ENCODE data around the gene FKBP3. TPM values are rescaled to one million over a fixed set of nuclear protein-coding genes. Genes with fewer than 3 reads are reported as not detected.
A peak's percentile ranks its signal among the peaks of the same experiment; 100 is the strongest.

The FKBP3 gene
- total RNA-seq, 1 donor from 2014 or later: 77.0 TPM

GRCh38 chr14:45181329-45181728, 47.0 kb upstream of the FKBP3 start:
- Mint-ChIP-seq H3K27ac (ENCODE audit: unreplicated experiment) (no peak overlapping the region), H3K4me3 (ENCODE audit: unreplicated experiment) (no peak overlapping the region), H3K4me1 (ENCODE audit: low read depth, unreplicated experiment) (no peaks in the 10 kb centered on the region), H3K9me3 (ENCODE audit: unreplicated experiment) (no peaks in the 10 kb centered on the region), H3K36me3 (ENCODE audit: low read depth, unreplicated experiment) (no peaks in the 10 kb centered on the region), H3K27me3 (ENCODE audit: low read depth, unreplicated experiment) (no peaks in the 10 kb centered on the region)
- Histone ChIP-seq H3K4me1 (ENCODE audit: insufficient read depth, low read length) (no peaks in the 10 kb centered on the region), H2AFZ (ENCODE audit: low read depth, low read length) (no peak overlapping the region), H3K9me3 (ENCODE audit: insufficient read depth, low read depth, low read length) (no peaks in the 10 kb centered on the region), H3K9ac (ENCODE audit: low read length) (no peak overlapping the region), H3K4me3 (ENCODE audit: insufficient read depth, low read depth, low read length) (no peak overlapping the region), H3K27ac (ENCODE audit: low read depth, low read length) (peak overlapping the region; percentile 24), H3K4me2 (ENCODE audit: low read length) (peak overlapping the region; percentile 43), H4K20me1 (ENCODE audit: insufficient read depth, low read length) (no peaks in the 10 kb centered on the region), H3K79me2 (ENCODE audit: insufficient read depth, low read length) (no peaks in the 10 kb centered on the region), H3K36me3 (ENCODE audit: insufficient read depth, low read length) (no peaks in the 10 kb centered on the region), H3K27me3 (ENCODE audit: insufficient read depth, low read length) (no peaks in the 10 kb centered on the region)
- FAIRE-seq (no peak), DNase-seq (ENCODE audit: low read depth) (peak; percentile 26)
- TF ChIP-seq EZH2 (IDR thresholded peaks at IDR 0.05; ENCODE audit: insufficient read depth, low read length): no peak
- TF ChIP-seq CTCF (IDR thresholded peaks at IDR 0.05; ENCODE audit: insufficient read depth, low read depth, low read length): no peak

- Histone ChIP-seq H2AFZ (ENCODE audit: low read depth, low read length) (no peak overlapping the region), H3K27me3 (ENCODE audit: insufficient read depth, low read length) (no peaks in the 10 kb centered on the region), H3K4me2 (ENCODE audit: low read length) (no peak overlapping the region), H3K79me2 (ENCODE audit: insufficient read depth, low read length) (no peaks in the 10 kb centered on the region), H3K27ac (ENCODE audit: low read depth, low read length) (no peak overlapping the region), H3K9me3 (ENCODE audit: insufficient read depth, low read depth, low read length) (no peaks in the 10 kb centered on the region), H3K4me3 (ENCODE audit: insufficient read depth, low read depth, low read length) (no peak overlapping the region), H3K9ac (ENCODE audit: low read length) (no peak overlapping the region), H3K4me1 (ENCODE audit: insufficient read depth, low read length) (no peaks in the 10 kb centered on the region), H3K36me3 (ENCODE audit: insufficient read depth, low read length) (no peaks in the 10 kb centered on the region), H4K20me1 (ENCODE audit: insufficient read depth, low read length) (no peaks in the 10 kb centered on the region)
- DNase-seq (ENCODE audit: low read depth): peak; percentile 65
- FAIRE-seq: no peak
- H3K4me1 Mint-ChIP-seq (ENCODE audit: low read depth, unreplicated experiment): no peaks in the 10 kb centered on the region
- no peaks in the 10 kb centered on the region for H3K27me3 Mint-ChIP-seq (ENCODE audit: low read depth, unreplicated experiment)
- H3K9me3 Mint-ChIP-seq (ENCODE audit: unreplicated experiment): no peaks in the 10 kb centered on the region
- no peak overlapping the region for H3K4me3 Mint-ChIP-seq (ENCODE audit: unreplicated experiment)
- no peak overlapping the region for H3K27ac Mint-ChIP-seq (ENCODE audit: unreplicated experiment)
- TF ChIP-seq CTCF (IDR thresholded peaks at IDR 0.05; ENCODE audit: insufficient read depth, low read depth, low read length) (no peak), EZH2 (IDR thresholded peaks at IDR 0.05; ENCODE audit: insufficient read depth, low read length) (no peak)
- H3K36me3 Mint-ChIP-seq (ENCODE audit: low read depth, unreplicated experiment): no peaks in the 10 kb centered on the region
These were observed 42.8 kb upstream of the FKBP3 start for GRCh38 chr14:45177076-45177475.

GRCh38 chr14:45169906-45170305, 35.6 kb upstream of the FKBP3 start:
- Histone ChIP-seq H3K4me2 (ENCODE audit: low read length) (no peak overlapping the region), H4K20me1 (ENCODE audit: insufficient read depth, low read length) (no peaks in the 10 kb centered on the region), H3K4me3 (ENCODE audit: insufficient read depth, low read depth, low read length) (no peak overlapping the region), H3K4me1 (ENCODE audit: insufficient read depth, low read length) (no peaks in the 10 kb centered on the region), H3K36me3 (ENCODE audit: insufficient read depth, low read length) (no peaks in the 10 kb centered on the region), H2AFZ (ENCODE audit: low read depth, low read length) (no peak overlapping the region), H3K27ac (ENCODE audit: low read depth, low read length) (no peak overlapping the region), H3K9me3 (ENCODE audit: insufficient read depth, low read depth, low read length) (no peaks in the 10 kb centered on the region), H3K79me2 (ENCODE audit: insufficient read depth, low read length) (no peaks in the 10 kb centered on the region), H3K27me3 (ENCODE audit: insufficient read depth, low read length) (no peaks in the 10 kb centered on the region), H3K9ac (ENCODE audit: low read length) (no peak overlapping the region)
- Mint-ChIP-seq H3K36me3 (ENCODE audit: low read depth, unreplicated experiment) (no peaks in the 10 kb centered on the region), H3K27ac (ENCODE audit: unreplicated experiment) (no peak overlapping the region), H3K9me3 (ENCODE audit: unreplicated experiment) (no peaks in the 10 kb centered on the region), H3K4me1 (ENCODE audit: low read depth, unreplicated experiment) (no peaks in the 10 kb centered on the region), H3K27me3 (ENCODE audit: low read depth, unreplicated experiment) (no peaks in the 10 kb centered on the region), H3K4me3 (ENCODE audit: unreplicated experiment) (no peak overlapping the region)
- TF ChIP-seq EZH2 (IDR thresholded peaks at IDR 0.05; ENCODE audit: insufficient read depth, low read length) (no peak), CTCF (IDR thresholded peaks at IDR 0.05; ENCODE audit: insufficient read depth, low read depth, low read length) (no peak)
- DNase-seq (ENCODE audit: low read depth) (no peak), FAIRE-seq (no peak)

Measured in astrocyte (in vitro differentiated cells and primary cell).